SKM-1 (cell line): Measurements from ENCODE around the gene CDCA4.
"Not testable (repeated sequence)": the region's sequence is repeated elsewhere in the genome, so short reads cannot be mapped to it uniquely, and the experiment has no call there.

Experiments
- DNase-seq: peaks from one replicate; lab custom pipeline; 2025; ENCODE audit not compliant: unreplicated experiment; lab: John Stamatoyannopoulos, UW

The CDCA4 gene

DNA sequence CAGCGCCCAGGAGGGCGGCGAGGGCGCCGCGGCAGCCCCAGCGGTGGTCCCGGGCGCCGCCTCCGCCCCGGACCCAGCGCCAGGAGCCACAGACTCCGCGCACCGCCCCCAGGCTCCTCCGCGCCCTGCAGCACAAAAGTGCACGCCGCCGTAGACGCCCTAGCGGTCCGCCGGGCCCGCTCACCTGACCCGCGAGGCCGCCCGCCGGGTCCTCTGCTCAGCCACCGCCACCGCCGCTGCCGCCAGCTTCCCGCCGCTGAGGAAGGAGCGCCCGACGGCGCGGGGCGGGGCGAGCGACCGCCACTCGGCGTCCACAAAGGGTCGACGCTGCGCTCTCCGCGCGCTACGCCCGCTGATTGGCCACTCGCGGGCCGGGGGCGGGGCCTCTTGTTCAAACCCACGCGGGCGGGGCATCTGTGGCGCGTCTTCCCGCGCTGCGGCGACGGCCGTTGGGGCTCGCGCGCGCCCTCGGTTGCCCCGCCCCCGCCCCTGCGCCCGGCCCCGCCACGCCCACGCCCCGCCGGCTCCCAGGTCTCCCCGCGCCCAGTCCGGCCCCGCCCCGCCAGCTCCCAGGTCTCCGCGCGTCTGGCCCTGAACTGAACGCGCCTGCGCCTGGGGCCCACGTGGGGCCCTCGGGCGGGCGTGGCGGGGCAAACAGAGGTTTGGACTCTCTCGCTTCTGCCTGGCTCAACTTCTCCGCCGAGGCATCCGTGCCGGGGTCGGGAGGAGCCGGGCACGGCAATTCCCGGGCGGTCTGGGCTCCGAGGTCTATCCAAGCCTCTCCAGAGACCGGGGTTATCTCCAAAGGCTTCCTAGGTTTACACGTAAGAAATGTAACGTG lies at the start of gene CDCA4:
CDCA4 (minus strand) TSS at position 269 of the 841 bp plus-strand sequence. CDS start 9,154 bp downstream, outside the sequence.
- DNase-seq = peak; percentile 64

DNA sequence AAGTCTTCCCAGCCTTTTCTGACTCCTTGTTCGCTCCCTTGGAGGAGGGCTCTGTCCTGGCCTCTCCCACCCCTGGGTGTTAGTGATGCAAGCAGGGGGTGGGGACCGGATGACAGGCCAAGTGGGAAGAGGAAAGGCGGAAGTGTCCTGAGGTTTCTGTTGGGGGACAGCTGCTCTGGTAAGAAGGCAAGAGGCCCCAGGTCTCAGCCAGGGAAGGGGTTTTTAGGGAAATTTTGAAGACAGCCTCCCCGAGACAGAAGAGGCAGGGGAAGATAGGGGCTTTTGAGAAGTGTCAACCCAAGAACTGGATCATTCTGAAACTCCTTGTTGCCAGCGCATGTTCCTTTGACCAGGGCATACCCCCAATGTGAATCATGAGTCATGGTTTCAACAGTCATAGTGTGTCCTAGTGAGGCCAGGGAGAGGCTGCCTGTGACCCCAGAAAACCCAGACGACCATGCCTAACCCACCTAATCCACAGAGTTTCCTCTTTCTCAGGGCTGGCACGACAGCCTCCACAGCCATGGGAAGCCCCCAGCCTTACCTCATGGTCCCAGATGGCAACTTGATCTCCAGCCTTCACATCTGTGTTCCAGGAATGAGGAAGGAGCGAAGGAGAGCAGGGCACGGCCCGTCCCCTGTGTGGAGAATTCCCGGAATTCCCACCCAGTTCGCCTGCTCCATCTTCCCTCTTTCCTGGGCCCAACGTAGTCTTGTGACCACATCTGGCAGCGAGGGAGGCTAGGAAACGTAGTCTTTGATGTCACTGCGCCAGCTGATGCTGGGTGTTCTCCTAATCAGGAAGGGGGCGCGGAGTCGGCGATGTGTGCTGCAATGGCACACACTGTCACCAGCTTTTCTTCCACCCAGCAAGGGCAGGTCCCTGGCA lies 49.2 kb upstream of the CDCA4 start:
- DNase-seq = no peak

DNA sequence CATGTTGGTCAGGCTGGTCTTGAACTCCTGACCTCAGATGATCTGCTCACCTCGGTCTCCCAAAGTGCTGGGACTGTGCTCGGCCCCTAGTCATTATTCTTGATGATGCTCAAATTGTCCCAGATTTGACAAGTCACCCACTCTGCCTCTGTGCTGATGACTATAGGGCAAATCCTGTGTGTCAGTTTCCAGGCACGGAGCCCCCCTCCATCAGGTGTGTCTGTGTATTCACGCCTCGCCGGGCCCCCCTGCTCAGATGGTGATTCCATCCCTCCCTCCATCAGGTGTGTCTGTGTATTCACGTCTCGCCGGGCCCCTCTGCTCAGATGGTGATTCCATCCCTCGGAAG lies 48.6 kb upstream of the CDCA4 start:
- DNase-seq = no peak

- DNase-seq = no peak
These were observed 47.9 kb upstream of the CDCA4 start for GRCh38 chr14:105068818-105069217.

- no peak for DNase-seq
These were observed 47.1 kb upstream of the CDCA4 start for GRCh38 chr14:105067969-105068301.

GRCh38 chr14:105067140-105067968 lies 46.5 kb upstream of the CDCA4 start:
- no peak for DNase-seq

DNA sequence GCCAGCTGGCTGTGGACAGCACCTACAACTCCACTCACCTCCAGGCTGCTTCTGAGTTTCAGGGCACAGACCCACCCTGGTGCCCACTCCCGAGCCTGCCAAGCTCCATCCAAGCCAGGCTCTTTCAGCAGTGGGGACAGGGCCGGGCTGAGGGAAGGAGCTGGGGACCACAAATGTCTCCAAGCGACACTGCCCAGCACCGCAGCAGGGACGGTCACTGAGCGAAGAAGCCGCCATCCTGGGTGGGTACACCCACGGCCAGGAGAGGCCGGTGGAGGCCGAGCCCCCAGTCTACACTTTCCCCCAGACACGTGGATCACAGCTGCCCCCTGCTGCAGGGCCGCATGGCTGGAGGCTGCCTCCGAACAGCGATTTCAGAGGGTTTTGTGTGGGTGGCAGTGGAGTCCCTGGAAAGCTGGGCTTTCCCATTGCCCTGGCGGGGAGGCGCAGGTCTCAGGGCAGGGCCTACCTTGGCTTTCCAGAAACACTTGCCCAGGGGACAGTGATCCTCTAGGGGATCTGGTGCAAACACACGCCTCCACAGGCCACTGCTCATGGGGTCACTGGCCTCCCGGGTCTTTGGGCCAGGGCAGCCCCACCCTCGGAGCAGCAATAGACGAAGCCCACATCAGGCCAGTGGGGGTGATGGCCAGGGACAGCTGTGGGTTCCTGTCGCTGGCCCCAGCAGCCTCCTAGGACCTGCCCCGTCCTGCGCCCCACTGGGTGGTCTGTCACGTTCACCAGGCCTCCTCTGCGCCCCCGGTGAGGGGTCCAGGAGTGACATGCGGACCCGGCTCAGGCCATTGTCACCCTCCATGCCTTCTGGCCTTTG lies 45.6 kb upstream of the CDCA4 start:
- DNase-seq = no peak

GRCh38 chr14:105065280-105066228 lies 44.7 kb upstream of the CDCA4 start, which contains the start of gene GPR132:
TSS of gene GPR132 (minus strand) at chr14:105065430. CDS start at chr14:105055420, 10,010 bp downstream.
- peak; percentile 90 for DNase-seq

- DNase-seq = peak; percentile 41
These were observed 43.8 kb upstream of the CDCA4 start for GRCh38 chr14:105064721-105065143.

DNA sequence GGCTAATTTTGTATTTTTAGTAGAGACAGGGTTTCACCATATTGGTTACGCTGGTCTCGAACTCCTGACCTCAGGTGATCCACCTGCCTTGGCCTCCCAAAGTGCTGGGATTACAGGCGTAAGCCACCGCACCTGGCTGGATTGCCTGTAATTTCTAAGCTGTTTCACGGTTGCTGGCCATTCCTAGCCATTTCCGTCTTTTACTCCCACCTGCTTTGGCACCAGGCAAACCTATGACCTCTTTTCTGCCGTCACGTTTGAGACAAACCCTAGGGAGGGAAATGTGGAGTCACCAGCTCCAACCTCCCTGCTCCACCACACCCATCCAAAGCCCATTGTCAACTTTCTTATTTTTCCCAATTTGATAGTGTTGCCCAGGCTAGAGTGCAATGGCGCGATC lies 43.1 kb upstream of the CDCA4 start:
- DNase-seq = no peak

DNA sequence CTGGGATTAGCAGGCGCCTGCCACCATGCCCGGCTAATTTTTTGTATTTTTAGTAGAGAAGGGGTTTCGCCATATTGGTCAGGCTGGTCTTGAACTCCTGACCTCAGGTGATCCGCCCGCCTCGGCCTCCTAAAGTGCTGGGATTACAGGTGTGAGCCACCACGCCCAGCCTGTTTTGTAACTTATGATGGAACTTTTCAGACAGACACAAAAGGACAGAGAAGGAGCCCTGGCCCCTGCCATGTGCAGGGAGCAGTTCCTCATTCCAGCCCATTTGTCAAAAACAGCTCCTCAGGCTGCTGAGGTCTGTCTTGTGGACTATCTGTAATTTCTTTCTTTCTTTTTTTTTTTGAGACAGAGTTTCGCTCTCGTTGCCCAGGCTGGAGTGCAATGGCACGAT lies 42.6 kb upstream of the CDCA4 start:
- not testable (repeated sequence) for DNase-seq

GRCh38 chr14:105063056-105063455 lies 42.2 kb upstream of the CDCA4 start:
- no peak for DNase-seq

DNA sequence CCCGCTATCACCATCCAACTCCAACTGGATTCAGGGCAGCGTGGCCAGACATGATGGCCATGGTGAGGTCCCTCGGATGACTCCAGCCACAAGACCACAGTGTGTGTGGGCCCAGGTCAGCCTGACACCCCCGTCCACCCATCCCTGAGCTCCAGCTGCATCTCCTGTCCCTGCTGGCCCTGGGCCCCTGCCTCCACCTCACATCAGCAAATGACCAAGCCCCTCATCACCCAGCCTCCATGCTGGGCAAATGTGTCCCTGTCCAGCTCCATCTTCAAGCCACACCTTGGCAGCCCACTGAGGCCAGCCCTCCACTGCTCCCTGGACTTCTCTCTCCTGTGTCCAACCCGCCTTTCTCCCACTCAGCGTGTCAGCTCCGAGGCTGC lies 41.2 kb upstream of the CDCA4 start:
- DNase-seq = no peak

DNA sequence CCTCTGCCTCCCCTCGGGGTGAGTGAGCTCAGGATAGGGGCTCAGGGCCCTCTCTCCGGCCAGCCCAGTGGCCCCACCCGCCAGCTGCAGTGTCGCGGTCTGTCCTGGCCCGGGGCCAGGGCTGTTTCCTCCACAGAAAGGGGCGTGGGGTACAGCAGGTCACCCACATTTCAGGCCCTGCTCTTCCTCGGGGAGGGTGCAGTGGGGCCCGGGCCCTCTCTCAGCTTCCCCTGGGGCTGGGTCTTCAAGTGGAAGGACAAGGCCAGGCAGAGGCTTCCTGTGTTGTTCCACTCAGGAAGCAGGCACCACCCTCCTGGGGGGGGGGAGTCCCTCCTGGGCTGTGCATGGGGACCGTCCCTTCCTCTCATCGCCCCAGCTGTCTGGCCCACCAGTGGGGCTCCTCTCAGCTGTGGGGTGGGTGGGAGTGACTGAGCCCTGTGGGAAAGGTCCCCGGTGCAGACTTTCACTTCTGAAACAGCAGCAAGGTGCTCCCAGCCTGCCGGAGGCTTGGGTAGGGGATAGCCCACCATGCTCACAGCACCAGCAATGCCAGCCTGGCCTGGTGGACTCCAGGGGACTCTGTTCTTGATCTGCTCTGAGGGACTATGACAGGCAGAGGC lies 40.7 kb upstream of the CDCA4 start:
- no peak for DNase-seq

- DNase-seq = peak; percentile 35
These were observed 40.0 kb upstream of the CDCA4 start for GRCh38 chr14:105060751-105061427.

GRCh38 chr14:105059925-105060565 lies 39.2 kb upstream of the CDCA4 start:
- no peak for DNase-seq

DNA sequence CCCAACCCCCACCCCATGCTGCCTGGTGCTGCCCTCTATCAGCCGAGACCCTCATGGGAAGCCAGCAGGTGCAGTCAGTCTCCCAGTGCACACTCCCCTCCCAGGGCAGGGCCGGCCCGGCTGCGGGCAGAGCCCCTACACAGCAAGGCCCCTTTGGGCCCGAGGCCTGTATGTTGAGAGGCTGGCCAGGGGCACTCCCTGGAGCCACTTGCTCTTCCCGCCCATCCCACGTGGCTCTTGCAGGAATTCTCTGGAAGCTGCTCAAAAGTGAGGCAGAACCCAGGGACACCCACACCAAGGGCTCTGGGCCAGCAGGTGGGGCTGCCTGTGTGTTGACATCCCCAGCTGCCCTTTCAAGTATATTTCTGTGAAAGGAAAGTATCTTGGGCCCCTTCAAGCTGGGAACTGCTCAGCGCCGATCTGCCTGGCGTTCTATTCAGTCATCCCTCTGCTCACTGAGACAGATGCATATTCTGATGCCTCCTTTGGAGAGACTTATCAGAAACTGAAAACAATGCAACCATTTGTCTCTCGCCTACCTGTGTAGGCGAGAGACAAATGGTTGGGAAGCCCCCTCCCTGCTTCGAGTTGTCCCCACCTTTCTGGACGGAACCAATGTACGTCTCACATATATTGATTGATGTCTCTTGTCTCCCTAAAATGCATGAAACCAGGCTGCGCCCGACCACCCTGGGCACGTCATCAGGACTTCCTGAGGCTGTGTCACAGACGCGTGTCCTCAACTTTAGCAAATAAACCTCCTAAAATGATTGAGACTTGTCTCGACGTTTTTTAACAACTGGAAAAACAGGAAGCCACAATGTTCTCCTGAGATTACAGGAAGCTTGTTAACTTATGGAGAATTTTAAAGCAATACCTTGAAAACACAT lies 38.4 kb upstream of the CDCA4 start:
- no peak for DNase-seq
